GM12878 (cell line): Measurements from ENCODE around the gene APLP2. TPM values are rescaled to one million over a fixed set of nuclear protein-coding genes. Genes with fewer than 3 reads are reported as not detected.

Experiments used
- ATAC-seq: fragments of 200-7000 bp; cut with Tn5 transposase; 3 replicates; pipeline ENCODE4 v1.9.1; 2020; ENCODE audit warnings: mild to moderate bottlenecking, moderate library complexity
- BruUV-seq: library from RNA; stranded (reverse); fragments of 400-500 nt; replicated peaks from 2 replicates; lab custom pipeline; 2021; lab: Mats Ljungman, UMichigan
- CTCF ChIA-PET: fragments of 300-600 bp; sonication (Branson Sonifier 250); formaldehyde crosslinking; extraction: SDS; loops from one replicate; lab custom pipeline; 2021; ENCODE audit warnings: inconsistent platforms; lab: Yijun Ruan, JAX
- POLR2A ChIA-PET: fragments of 350-600 bp; formaldehyde crosslinking; extraction: SDS; loops from one replicate; lab custom pipeline; 2021; ENCODE audit warnings: inconsistent platforms; lab: Charles Lee
- RAD21 ChIA-PET: fragments of 300-600 bp; sonication (Branson Sonifier 250); formaldehyde crosslinking; loops from one replicate; lab custom pipeline; 2023; ENCODE audit warnings: antibody characterized with exemption; ENCODE audit not compliant: unreplicated experiment; lab: Charles Lee
- SMC1A ChIA-PET: fragments of 300-600 bp; sonication (Branson Sonifier 250); formaldehyde crosslinking; loops from one replicate; lab custom pipeline; 2023; ENCODE audit not compliant: unreplicated experiment, uncharacterized antibody; lab: Charles Lee
- DNase-seq: peaks from one replicate; pipeline ENCODE4 v3.0.0-alpha.2; 2011; ENCODE audit warnings: low read depth, low spot score
- FAIRE-seq: peaks from 3 replicates; lab custom pipeline; 2011; peaks lifted over from hg19 to GRCh38; lab: Jason Lieb, UNC
- H2AFZ ChIP-seq: 2 replicates; pipeline ENCODE4 v1.6.0; 2011; ENCODE audit warnings: low read depth, low read length, control low read depth; ENCODE audit not compliant: control insufficient read depth
- H3K27ac ChIP-seq: 2 replicates; pipeline ENCODE4 v1.5.1; 2011; ENCODE audit warnings: control low read depth; ENCODE audit not compliant: control insufficient read depth, insufficient read depth
- H3K27me3 ChIP-seq, 2 experiments: replicated peaks in 1 of 2; 2 replicates each; pipeline versions ENCODE4 v1.6.0 to v1.6.1; 2011; ENCODE audit warnings: low read length in 1 of 2; ENCODE audit not compliant: control insufficient read depth in 2 of 2, insufficient read depth in 2 of 2
- H3K36me3 ChIP-seq, 2 experiments: 2 replicates each; pipeline ENCODE4 v1.5.1; 2011; ENCODE audit warnings: low read length in 1 of 2; ENCODE audit not compliant: control insufficient read depth in 2 of 2, insufficient read depth in 2 of 2
- H3K4me1 ChIP-seq: 2 replicates; pipeline ENCODE4 v1.6.1; 2011; ENCODE audit warnings: mild to moderate bottlenecking, low read length, moderate library complexity, mixed read lengths; ENCODE audit not compliant: control insufficient read depth, insufficient read depth
- H3K4me2 ChIP-seq: 2 replicates; pipeline ENCODE4 v1.6.0; 2011; ENCODE audit warnings: control low read depth; ENCODE audit not compliant: control insufficient read depth, insufficient read depth
- H3K4me3 ChIP-seq: fragments of 200-600 bp; sonication (generic); 2 replicates; pipeline ENCODE4 v1.5.1; 2016
- H3K79me2 ChIP-seq: 2 replicates; pipeline ENCODE4 v1.6.0; 2011; ENCODE audit warnings: low read length; ENCODE audit not compliant: control insufficient read depth, insufficient read depth
- H3K9ac ChIP-seq: 2 replicates; pipeline ENCODE4 v1.8.0; 2011; ENCODE audit warnings: low read length, control low read depth, mixed read lengths; ENCODE audit not compliant: control insufficient read depth, insufficient read depth
- H3K9me3 ChIP-seq: replicated peaks from 3 replicates; pipeline ENCODE4 v1.5.1; 2011; ENCODE audit warnings: mild to moderate bottlenecking, low read length; ENCODE audit not compliant: control insufficient read depth, insufficient read depth
- H4K20me1 ChIP-seq: 2 replicates; pipeline ENCODE4 v1.6.0; 2011; ENCODE audit not compliant: control insufficient read depth, insufficient read depth
- ATF2 ChIP-seq: IDR thresholded peaks from 2 replicates; pipeline ENCODE4 v1.6.1; 2012; ENCODE audit warnings: low read length, inconsistent platforms
- ESRRA ChIP-seq: IDR thresholded peaks from 2 replicates; pipeline ENCODE4 v1.6.1; 2012; ENCODE audit warnings: mild to moderate bottlenecking, low read length, improper control_type of control experiment
- FOS ChIP-seq: IDR thresholded peaks from 3 replicates; pipeline ENCODE4 v1.6.1; 2011; ENCODE audit warnings: borderline replicate concordance; ENCODE audit not compliant: insufficient read length; ENCODE audit errors: extremely low read depth
- FOXK2 ChIP-seq: fragments of 450-650 bp; IDR thresholded peaks from 2 replicates; pipeline ENCODE4 v1.6.1; 2017; ENCODE audit warnings: mild to moderate bottlenecking, moderate library complexity
- IKZF2 ChIP-seq, 2 experiments: fragments of 450-650 bp; IDR thresholded peaks; 2 replicates each; pipeline ENCODE4 v1.6.1; 2017; ENCODE audit warnings: mild to moderate bottlenecking in 2 of 2, moderate library complexity in 2 of 2
- KDM1A ChIP-seq: fragments of 200-600 bp; sonication (generic); IDR thresholded peaks from 2 replicates; pipeline ENCODE4 v1.6.1; 2016; ENCODE audit warnings: borderline replicate concordance
- PAX5 ChIP-seq: IDR thresholded peaks from 2 replicates; pipeline ENCODE4 v1.6.1; 2011; ENCODE audit warnings: low read depth, low read length, borderline replicate concordance
- RAD21 ChIP-seq: IDR thresholded peaks from 2 replicates; pipeline ENCODE4 v1.6.1; 2011; ENCODE audit warnings: mild to moderate bottlenecking, low read depth, low read length, moderate library complexity; ENCODE audit not compliant: insufficient read depth
- SIN3A ChIP-seq: IDR thresholded peaks from 2 replicates; pipeline ENCODE4 v1.6.1; 2012; ENCODE audit warnings: low read depth, low read length, improper control_type of control experiment
- SREBF1 ChIP-seq: IDR thresholded peaks from 2 replicates; pipeline ENCODE4 v1.6.1; 2012; ENCODE audit warnings: mild to moderate bottlenecking, low read length
- TCF12 ChIP-seq: IDR thresholded peaks from 2 replicates; pipeline ENCODE4 v1.6.1; 2011; ENCODE audit warnings: low read depth, mild to moderate bottlenecking, low read length
- ZBTB4 ChIP-seq: fragments of 450-650 bp; formaldehyde crosslinking; IDR thresholded peaks from 2 replicates; pipeline ENCODE4 v1.4.0; 2022; ENCODE audit warnings: mild to moderate bottlenecking, moderate library complexity
- ZNF24 ChIP-seq: fragments of 450-650 bp; IDR thresholded peaks from 2 replicates; pipeline ENCODE4 v1.6.1; 2017; ENCODE audit warnings: antibody characterized with exemption, mild to moderate bottlenecking
- WGBS: methylation state at CpG from one replicate; pipeline ENCODE4 v1.1.6; 2016; ENCODE audit warnings: low lambda C conversion rate; ENCODE audit not compliant: insufficient replicate concordance, insufficient coverage; ENCODE audit errors: missing lambda C conversion rate; 5-methylcytosine and 5-hydroxymethylcytosine counted together
- in situ Hi-C: fragments of 300-500 bp; cut with MboI; formaldehyde crosslinking; loops from 9 replicates; pipeline ENCODE4 v1.14.3; 2018; ENCODE audit warnings: mixed read lengths
- intact Hi-C: fragments of 100-400 bp; cut with micrococcal nuclease; formaldehyde crosslinking; loops from one replicate; pipeline ENCODE4 v1.14.2; 2022; ENCODE audit not compliant: unreplicated experiment
- polyA plus RNA-seq, 11 experiments: library from polyadenylated mRNA; depleted of rRNA in 4 of 11; unstranded in 6 of 11; stranded (reverse) in 5 of 11; fragments of >200 nt; fragmentation: Nextera tagmentation in 4 of 11; fragmentation: Illumina TruSeq in 1 of 11; extraction: Ambion mirVana in 4 of 11; extraction: Trizol in 1 of 11; gene quantifications; 1 replicate in 1 of 11; 2 replicates in 10 of 11; pipeline versions ENCODE4 v1.2.1 to v1.2.3, GENCODE V29; 2011 to 2016; ENCODE audit warnings: inconsistent platforms in 2 of 11, missing spikeins in 2 of 11, low read depth in 1 of 11
- total RNA-seq, 4 experiments: library from RNA; depleted of rRNA in 3 of 4; stranded (reverse); fragments of >200 nt in 3 of 4; fragmentation: Illumina TruSeq in 1 of 4; extraction: Trizol in 1 of 4; gene quantifications; 2 replicates each; pipeline versions ENCODE4 v1.2.1 to v1.2.3, GENCODE V29; 2013 to 2021
- TF ChIP-seq, protein P1 (sequence below): IDR thresholded peaks from 2 replicates; pipeline ENCODE4 v1.6.1; 2011; ENCODE audit warnings: borderline replicate concordance, low read depth, mild to moderate bottlenecking, moderate library complexity, mixed read lengths, low read length; ENCODE audit not compliant: insufficient read depth; ENCODE audit errors: extremely low read length

The APLP2 gene
- total and polyA plus RNA-seq, 10 of the 15 experiments (the other 5 are each of a cell fraction or from before 2014, with no cell fraction given): 2.3 to 38.8 (median 21.3) TPM

- FAIRE-seq: no peak
- H3K9ac ChIP-seq: no peak overlapping the region
Measured at GRCh38 chr11:130112071-130112830, 42.6 kb downstream of the APLP2 start.

More at GRCh38 chr11:130112071-130112830, 42.6 kb downstream of the APLP2 start:
- RAD21 ChIA-PET: no interaction called here
- intact Hi-C loops (no loop called here), in situ Hi-C loops (no loop called here)
- no peak overlapping the region for H3K4me2 ChIP-seq
- H3K79me2 ChIP-seq: no peaks in the 10 kb centered on the region
- POLR2A ChIA-PET: no interaction called here
- BruUV-seq: no TSS peak
- peaks cover 1% of the 10 kb centered on the region for H3K4me1 ChIP-seq
- H3K4me3 ChIP-seq: no peak overlapping the region
- H2AFZ ChIP-seq: no peak overlapping the region
- 84% methylated on average over 10 of the region's 10 CpGs for WGBS
- no peak for TF ChIP-seq ESRRA
- TF ChIP-seq IKZF2 (IDR thresholded peaks at IDR 0.05): no peak
- TF ChIP-seq FOS: no peak
- TF ChIP-seq RAD21: no peak
- no peak for TF ChIP-seq FOXK2
- no peak for TF ChIP-seq ZNF24
- no peak for TF ChIP-seq ATF2
- TF ChIP-seq SIN3A: no peak
- TF ChIP-seq, protein P1, sequence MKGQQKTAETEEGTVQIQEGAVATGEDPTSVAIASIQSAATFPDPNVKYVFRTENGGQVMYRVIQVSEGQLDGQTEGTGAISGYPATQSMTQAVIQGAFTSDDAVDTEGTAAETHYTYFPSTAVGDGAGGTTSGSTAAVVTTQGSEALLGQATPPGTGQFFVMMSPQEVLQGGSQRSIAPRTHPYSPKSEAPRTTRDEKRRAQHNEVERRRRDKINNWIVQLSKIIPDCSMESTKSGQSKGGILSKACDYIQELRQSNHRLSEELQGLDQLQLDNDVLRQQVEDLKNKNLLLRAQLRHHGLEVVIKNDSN: no peak
- no peak for TF ChIP-seq TCF12
- TF ChIP-seq PAX5: no peak
- no peak for TF ChIP-seq KDM1A
- TF ChIP-seq SREBF1: no peak
- no peak for TF ChIP-seq ZBTB4 (CRISPR knock-in tag)
- ATAC-seq (no peak), DNase-seq (no peak)
- H3K9me3 ChIP-seq: no peaks in the 10 kb centered on the region
- no peaks in the 10 kb centered on the region for H4K20me1 ChIP-seq
- no peak overlapping the region for H3K27ac ChIP-seq
- H3K36me3 ChIP-seq: no peaks in the 10 kb centered on the region
- CTCF ChIA-PET: no interaction called here
- no peaks in the 10 kb centered on the region for H3K27me3 ChIP-seq
- SMC1A ChIA-PET: interaction anchor here (0.7 kb wide), 1 partner anchor 202 kb away, joined by 3 read pairs; no protein-coding TSS in a partner anchor
